Measurements from ENCODE around the gene BMP7. TPM values are rescaled to one million over a fixed set of nuclear protein-coding genes. Genes with fewer than 3 reads are reported as not detected.

The BMP7 gene
- total and polyA plus RNA-seq, 2 of the 13 experiments (the other 11 are each of a cell fraction or from before 2014, with no cell fraction given), result not detected

DNA sequence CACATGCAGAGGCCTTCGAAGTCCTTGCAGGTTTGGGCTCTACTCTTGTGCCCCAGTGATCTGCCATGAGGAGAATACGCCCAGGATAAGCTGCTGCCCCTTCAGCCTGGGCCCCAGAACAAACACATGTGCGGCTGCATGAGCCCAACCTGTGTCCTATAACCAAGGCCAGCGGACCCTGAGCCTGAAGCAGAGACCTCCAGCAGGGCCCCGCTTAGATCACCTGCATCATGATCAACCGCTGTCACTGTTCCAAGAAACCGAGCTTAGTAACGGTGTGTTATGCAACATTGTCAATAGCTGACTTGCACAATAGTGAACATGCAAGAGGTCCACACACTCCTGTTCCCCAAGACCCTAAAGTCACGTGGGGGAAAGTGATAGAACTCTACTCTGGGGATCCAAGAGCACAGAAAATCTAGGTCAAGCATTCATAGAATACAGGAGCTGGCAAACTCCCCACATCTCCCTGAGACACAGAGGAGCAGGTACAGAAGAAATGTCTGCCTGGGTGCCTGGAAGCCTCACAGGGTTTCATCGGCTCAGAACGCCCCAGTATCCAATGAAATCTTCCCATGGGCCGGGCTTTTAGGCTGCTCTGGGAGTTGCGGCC is 136.2 kb downstream of the BMP7 start (continued):
- TF ChIP-seq ZNF383 (CRISPR knock-in tag; IDR thresholded peaks at IDR 0.05; ENCODE audit: borderline replicate concordance) (no peak), ZMYM2 (CRISPR knock-in tag; IDR thresholded peaks at IDR 0.05) (no peak), RARG (CRISPR knock-in tag; IDR thresholded peaks at IDR 0.05; ENCODE audit: low read depth) (no peak), ZBTB7B (CRISPR knock-in tag; IDR thresholded peaks at IDR 0.05) (peak; percentile 95), FOXA3 (CRISPR knock-in tag; IDR thresholded peaks at IDR 0.05) (peak; percentile 99), ZNF713 (CRISPR knock-in tag; IDR thresholded peaks at IDR 0.05) (no peak), SMARCC2 (IDR thresholded peaks at IDR 0.05) (no peak), ZSCAN20 (CRISPR knock-in tag; IDR thresholded peaks at IDR 0.05; ENCODE audit: borderline replicate concordance) (no peak), ZFP90 (CRISPR knock-in tag; IDR thresholded peaks at IDR 0.05; ENCODE audit: borderline replicate concordance) (peak; percentile 70; the same call in 1 of the 2 replicates), SOX5 (CRISPR knock-in tag; IDR thresholded peaks at IDR 0.05; ENCODE audit: borderline replicate concordance) (peak; percentile 77), TAF15 (IDR thresholded peaks at IDR 0.05; ENCODE audit: low read depth, low read length, poor library complexity, severe bottlenecking) (no peak), MTF2 (CRISPR knock-in tag; IDR thresholded peaks at IDR 0.05; ENCODE audit: borderline replicate concordance) (no peak; the same call in 1 of the 2 replicates), ZBTB7A (CRISPR knock-in tag; IDR thresholded peaks at IDR 0.05) (peak; percentile 85), RAD21 (CRISPR knock-in tag; IDR thresholded peaks at IDR 0.05) (no peak), MBNL3 (CRISPR knock-in tag; conservative IDR thresholded peaks at IDR 0.05) (no peak), ZNF10 (CRISPR knock-in tag; IDR thresholded peaks at IDR 0.05; ENCODE audit: borderline replicate concordance, low read depth) (no peak), ZNF430 (CRISPR knock-in tag; IDR thresholded peaks at IDR 0.05) (peak; percentile 92), YEATS2 (CRISPR knock-in tag; IDR thresholded peaks at IDR 0.05; ENCODE audit: borderline replicate concordance) (peak; percentile 69; the same call in 1 of the 2 replicates), ZNF33A (CRISPR knock-in tag; IDR thresholded peaks at IDR 0.05; ENCODE audit: borderline replicate concordance) (peak; percentile 92; the same call in 1 of the 2 replicates), NR2C2 (CRISPR knock-in tag; IDR thresholded peaks at IDR 0.05; ENCODE audit: borderline replicate concordance) (peak; percentile 70; the same call in 1 of the 2 replicates), ZBTB1 (CRISPR knock-in tag; IDR thresholded peaks at IDR 0.05; ENCODE audit: borderline replicate concordance) (no peak), KMT2A (CRISPR knock-in tag; IDR thresholded peaks at IDR 0.05) (no peak; the same call in 1 of the 2 replicates), NFYB (CRISPR knock-in tag; IDR thresholded peaks at IDR 0.05) (no peak), NFIC (IDR thresholded peaks at IDR 0.05; ENCODE audit: low read length) (peak; percentile 74; the same call in 1 of the 2 replicates), PCBP1 (IDR thresholded peaks at IDR 0.05; ENCODE audit: borderline replicate concordance, low read depth, low read length) (no peak)
- TF ChIP-seq, protein P1, sequence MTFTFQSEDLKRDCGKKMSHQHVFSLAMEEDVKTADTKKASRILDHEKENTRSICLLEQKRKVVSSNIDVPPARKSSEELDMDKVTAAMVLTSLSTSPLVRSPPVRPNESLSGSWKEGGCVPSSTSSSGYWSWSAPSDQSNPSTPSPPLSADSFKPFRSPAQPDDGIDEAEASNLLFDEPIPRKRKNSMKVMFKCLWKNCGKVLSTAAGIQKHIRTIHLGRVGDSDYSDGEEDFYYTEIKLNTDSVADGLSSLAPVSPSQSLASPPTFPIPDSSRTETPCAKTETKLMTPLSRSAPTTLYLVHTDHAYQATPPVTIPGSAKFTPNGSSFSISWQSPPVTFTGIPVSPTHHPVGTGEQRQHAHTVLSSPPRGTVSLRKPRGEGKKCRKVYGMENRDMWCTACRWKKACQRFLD (CRISPR knock-in tag; IDR thresholded peaks at IDR 0.05; ENCODE audit: borderline replicate concordance), result no peak
- TF ChIP-seq, protein P2, sequence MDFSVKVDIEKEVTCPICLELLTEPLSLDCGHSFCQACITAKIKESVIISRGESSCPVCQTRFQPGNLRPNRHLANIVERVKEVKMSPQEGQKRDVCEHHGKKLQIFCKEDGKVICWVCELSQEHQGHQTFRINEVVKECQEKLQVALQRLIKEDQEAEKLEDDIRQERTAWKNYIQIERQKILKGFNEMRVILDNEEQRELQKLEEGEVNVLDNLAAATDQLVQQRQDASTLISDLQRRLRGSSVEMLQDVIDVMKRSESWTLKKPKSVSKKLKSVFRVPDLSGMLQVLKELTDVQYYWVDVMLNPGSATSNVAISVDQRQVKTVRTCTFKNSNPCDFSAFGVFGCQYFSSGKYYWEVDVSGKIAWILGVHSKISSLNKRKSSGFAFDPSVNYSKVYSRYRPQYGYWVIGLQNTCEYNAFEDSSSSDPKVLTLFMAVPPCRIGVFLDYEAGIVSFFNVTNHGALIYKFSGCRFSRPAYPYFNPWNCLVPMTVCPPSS (IDR thresholded peaks at IDR 0.05), result no peak
